Activated CD8-positive, alpha-beta T cell treated with anti-CD3 and anti-CD28 coated beads for 36 hours (primary cell): Measurements from ENCODE around the gene CLCNKA. TPM values are rescaled to one million over a fixed set of nuclear protein-coding genes. Genes with fewer than 3 reads are reported as not detected.

ENCODE experiments used
- ATAC-seq: fragments of 200-7000 bp; cut with Tn5 transposase; one replicate; pipeline ENCODE4 v1.10.0; 2021; ENCODE audit warnings: mild to moderate bottlenecking, moderate library complexity
- CTCF ChIA-PET: fragments of 350-600 bp; sonication (Branson Sonifier 250); formaldehyde crosslinking; loops from one replicate; lab custom pipeline; 2021; ENCODE audit warnings: antibody characterized with exemption; lab: Charles Lee
- POLR2A ChIA-PET: fragments of 350-600 bp; sonication (Branson Sonifier 250); formaldehyde crosslinking; loops from one replicate; lab custom pipeline; 2021; ENCODE audit warnings: antibody characterized with exemption; lab: Charles Lee
- DNase-seq: peaks from one replicate; pipeline ENCODE4 v3.0.0-alpha.2; 2020
- H3K27ac Mint-ChIP-seq: one replicate; pipeline ENCODE4 v1.8.0; 2021; ENCODE audit warnings: mild to moderate bottlenecking, mixed read lengths
- H3K27me3 Mint-ChIP-seq: one replicate; pipeline ENCODE4 v1.8.0; 2021; ENCODE audit warnings: mixed read lengths
- H3K36me3 Mint-ChIP-seq: one replicate; pipeline ENCODE4 v1.8.0; 2021; ENCODE audit warnings: low read depth, mixed read lengths
- H3K4me1 Mint-ChIP-seq: one replicate; pipeline ENCODE4 v1.8.0; 2021; ENCODE audit warnings: low read depth, mixed read lengths
- H3K4me3 Mint-ChIP-seq: one replicate; pipeline ENCODE4 v1.8.0; 2021; ENCODE audit warnings: mild to moderate bottlenecking, moderate library complexity, mixed read lengths
- H3K9me3 Mint-ChIP-seq: one replicate; pipeline ENCODE4 v1.8.0; 2021; ENCODE audit warnings: mixed read lengths
- intact Hi-C: fragments of 100-400 bp; cut with micrococcal nuclease; formaldehyde crosslinking; loops from one replicate; pipeline ENCODE4 v1.10.0; 2022
- total RNA-seq, 2 experiments: library from RNA; stranded (reverse); gene quantifications; one replicate each; pipeline ENCODE4 v1.2.3, GENCODE V29; 2021
- TF ChIP-seq, protein P1 (sequence below): fragments of 200-600 bp; IDR thresholded peaks from one replicate; pipeline ENCODE4 v1.8.0; 2022; ENCODE audit warnings: antibody characterized with exemption, mild to moderate bottlenecking

Gene CLCNKA
- total RNA-seq, 2 experiments from 2014 or later, result not detected

DNA sequence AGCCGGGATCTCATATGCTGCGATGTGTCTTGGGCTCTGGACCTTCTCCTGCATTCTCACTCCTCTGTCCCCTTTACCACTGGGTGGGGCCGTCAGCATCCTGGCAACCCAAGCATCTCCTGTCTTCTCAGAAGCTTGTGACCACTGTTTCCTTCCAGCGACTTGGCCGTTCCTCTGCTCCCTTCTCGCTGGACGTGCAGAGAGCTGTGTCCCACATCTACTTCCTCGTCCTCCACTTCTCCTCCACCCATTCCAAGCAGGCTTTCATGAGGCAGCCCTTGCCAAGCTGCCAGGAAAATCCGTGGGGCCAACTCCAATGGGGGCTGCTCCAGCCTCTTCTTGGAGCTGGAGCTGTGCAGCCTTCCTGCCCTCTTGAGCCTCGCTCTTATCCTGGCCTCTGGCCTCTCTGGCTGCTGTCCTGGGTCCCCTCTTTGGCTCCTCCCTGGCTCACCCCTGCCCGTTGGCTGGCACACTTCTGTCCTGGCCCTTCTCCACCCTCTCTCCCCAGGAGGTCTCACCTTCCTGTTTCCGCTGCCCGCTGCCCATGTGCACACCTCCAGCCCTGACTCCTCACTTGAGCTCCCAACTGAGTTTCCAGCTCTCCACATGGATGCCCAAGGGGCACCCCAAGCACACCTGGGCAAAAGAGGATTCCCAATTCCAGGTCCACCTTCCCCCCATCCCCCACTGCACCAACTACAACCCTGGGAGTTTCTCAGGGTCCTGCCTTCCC, 42.9 kb downstream of the CLCNKA start:
- Mint-ChIP-seq H3K27ac (no peak overlapping the region), H3K4me3 (no peak overlapping the region), H3K27me3 (peaks cover 3% of the 10 kb centered on the region), H3K4me1 (peaks cover 4% of the 10 kb centered on the region), H3K9me3 (no peaks in the 10 kb centered on the region), H3K36me3 (no peaks in the 10 kb centered on the region)
- TF ChIP-seq, protein P1, sequence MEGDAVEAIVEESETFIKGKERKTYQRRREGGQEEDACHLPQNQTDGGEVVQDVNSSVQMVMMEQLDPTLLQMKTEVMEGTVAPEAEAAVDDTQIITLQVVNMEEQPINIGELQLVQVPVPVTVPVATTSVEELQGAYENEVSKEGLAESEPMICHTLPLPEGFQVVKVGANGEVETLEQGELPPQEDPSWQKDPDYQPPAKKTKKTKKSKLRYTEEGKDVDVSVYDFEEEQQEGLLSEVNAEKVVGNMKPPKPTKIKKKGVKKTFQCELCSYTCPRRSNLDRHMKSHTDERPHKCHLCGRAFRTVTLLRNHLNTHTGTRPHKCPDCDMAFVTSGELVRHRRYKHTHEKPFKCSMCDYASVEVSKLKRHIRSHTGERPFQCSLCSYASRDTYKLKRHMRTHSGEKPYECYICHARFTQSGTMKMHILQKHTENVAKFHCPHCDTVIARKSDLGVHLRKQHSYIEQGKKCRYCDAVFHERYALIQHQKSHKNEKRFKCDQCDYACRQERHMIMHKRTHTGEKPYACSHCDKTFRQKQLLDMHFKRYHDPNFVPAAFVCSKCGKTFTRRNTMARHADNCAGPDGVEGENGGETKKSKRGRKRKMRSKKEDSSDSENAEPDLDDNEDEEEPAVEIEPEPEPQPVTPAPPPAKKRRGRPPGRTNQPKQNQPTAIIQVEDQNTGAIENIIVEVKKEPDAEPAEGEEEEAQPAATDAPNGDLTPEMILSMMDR, result no peak
- intact Hi-C loops, result no loop called here
- ATAC-seq (no peak), DNase-seq (no peak)
- POLR2A ChIA-PET, result interaction anchor here (0.6 kb wide), 2 partner anchors 225 to 228 kb away, joined by 3 to 4 read pairs; no protein-coding TSS in a partner anchor
- CTCF ChIA-PET, result interaction anchor here (1.3 kb wide), 1 partner anchor 55 kb away, joined by 3 read pairs; no protein-coding TSS in a partner anchor

DNA sequence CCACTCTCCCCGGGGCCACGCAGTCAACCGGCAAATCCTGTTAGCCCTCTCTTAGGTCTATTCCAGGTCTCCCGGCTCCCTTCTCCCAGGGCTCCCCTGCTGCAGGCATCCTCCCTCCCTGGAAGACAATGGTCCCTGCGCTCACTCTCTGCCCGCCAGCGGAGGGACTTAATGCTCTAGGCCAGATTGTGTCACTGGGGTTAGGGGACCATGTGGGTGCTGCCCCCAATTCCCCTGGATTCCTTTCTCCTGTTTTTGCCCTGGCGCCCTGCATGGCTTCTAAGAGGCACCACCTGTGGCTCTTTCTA, 43.4 kb downstream of the CLCNKA start:
- Mint-ChIP-seq H3K4me3 (no peak overlapping the region), H3K27me3 (peaks cover 3% of the 10 kb centered on the region), H3K36me3 (no peaks in the 10 kb centered on the region), H3K9me3 (no peaks in the 10 kb centered on the region), H3K27ac (no peak overlapping the region), H3K4me1 (peaks cover 8% of the 10 kb centered on the region)
- no peak for DNase-seq
- intact Hi-C loops, result no loop called here
- no peak for ATAC-seq
- ChIA-PET POLR2A (interaction anchor here (0.6 kb wide), 2 partner anchors 225 to 228 kb away, joined by 3 to 4 read pairs; no protein-coding TSS in a partner anchor), CTCF (no interaction called here)
- TF ChIP-seq, protein P1, result no peak

DNA sequence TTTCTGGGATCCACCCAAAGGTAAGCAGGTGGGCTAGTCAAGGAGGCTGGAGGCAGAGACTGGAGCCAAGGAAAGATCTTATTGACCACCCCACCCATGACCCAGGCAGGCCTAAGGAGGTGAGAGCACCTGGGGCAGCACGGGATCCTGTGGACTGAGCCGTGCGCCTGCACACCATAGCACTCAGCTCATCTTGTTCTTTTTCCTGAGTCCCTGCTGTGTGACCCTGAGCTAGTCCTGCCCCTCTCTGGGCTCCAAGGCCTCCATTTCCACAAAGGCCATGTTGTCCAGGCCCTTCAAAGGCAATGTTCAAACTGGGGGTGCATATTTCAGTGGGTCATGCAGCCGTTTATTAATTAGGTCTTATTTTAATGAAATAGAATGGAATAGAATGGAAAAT, 44.4 kb downstream of the CLCNKA start:
- intact Hi-C loops, result no loop called here
- TF ChIP-seq, protein P1, result no peak
- H3K36me3 Mint-ChIP-seq, result no peaks in the 10 kb centered on the region
- H3K9me3 Mint-ChIP-seq, result no peaks in the 10 kb centered on the region
- H3K4me3 Mint-ChIP-seq, result no peak overlapping the region
- peaks cover 9% of the 10 kb centered on the region for H3K4me1 Mint-ChIP-seq
- DNase-seq (no peak), ATAC-seq (no peak)
- CTCF ChIA-PET, result interaction anchor here (3.7 kb wide), 1 partner anchor 13 kb away, joined by 26 read pairs; no protein-coding TSS in a partner anchor
- POLR2A ChIA-PET, result no interaction called here
- peaks cover 3% of the 10 kb centered on the region for H3K27me3 Mint-ChIP-seq
- H3K27ac Mint-ChIP-seq, result no peak overlapping the region

DNA sequence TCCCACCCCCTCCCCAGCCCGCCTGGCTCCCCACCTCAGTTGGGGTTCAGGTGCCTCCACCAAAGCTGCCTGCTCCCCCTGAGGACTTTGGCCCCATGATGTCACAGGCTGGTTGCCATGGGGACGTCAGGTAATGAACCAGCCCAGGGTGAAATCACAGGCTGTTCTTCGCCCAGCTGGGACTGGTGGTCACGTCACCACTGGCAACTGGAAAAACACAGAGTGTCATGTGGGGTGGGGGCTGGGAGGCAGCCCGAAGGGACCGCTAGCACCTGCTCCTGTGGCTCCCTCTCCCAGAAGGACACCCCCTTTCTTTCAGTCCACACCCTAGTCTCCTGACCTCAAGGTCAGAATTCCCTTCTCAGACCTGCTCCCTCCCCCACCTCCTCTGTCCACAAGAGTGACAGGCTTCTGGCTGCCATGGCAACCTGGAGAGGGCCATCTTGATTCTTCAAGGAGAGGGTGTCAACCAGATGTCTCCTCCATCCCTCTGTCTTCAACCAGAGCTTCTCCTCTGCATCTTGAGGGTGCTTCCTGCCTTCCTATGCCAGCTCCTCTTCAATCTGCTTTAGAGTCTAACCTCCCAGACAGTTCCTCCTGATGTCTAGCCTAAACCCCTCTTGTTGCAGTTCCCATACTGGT, 45.4 kb downstream of the CLCNKA start:
- H3K27ac Mint-ChIP-seq, result no peak overlapping the region
- peak; percentile 18 for DNase-seq
- CTCF ChIA-PET, result interaction anchor here (1.0 to 3.7 kb wide), 3 partner anchors 12 to 276 kb away, joined by 3 to 26 read pairs (median 4); no protein-coding TSS in a partner anchor
- H3K27me3 Mint-ChIP-seq, result peaks cover 7% of the 10 kb centered on the region
- H3K4me3 Mint-ChIP-seq, result no peak overlapping the region
- no peak for ATAC-seq
- no peaks in the 10 kb centered on the region for H3K9me3 Mint-ChIP-seq
- TF ChIP-seq, protein P1, result no peak
- peaks cover 9% of the 10 kb centered on the region for H3K4me1 Mint-ChIP-seq
- intact Hi-C loops, result no loop called here
- H3K36me3 Mint-ChIP-seq, result no peaks in the 10 kb centered on the region
- POLR2A ChIA-PET, result no interaction called here

DNA sequence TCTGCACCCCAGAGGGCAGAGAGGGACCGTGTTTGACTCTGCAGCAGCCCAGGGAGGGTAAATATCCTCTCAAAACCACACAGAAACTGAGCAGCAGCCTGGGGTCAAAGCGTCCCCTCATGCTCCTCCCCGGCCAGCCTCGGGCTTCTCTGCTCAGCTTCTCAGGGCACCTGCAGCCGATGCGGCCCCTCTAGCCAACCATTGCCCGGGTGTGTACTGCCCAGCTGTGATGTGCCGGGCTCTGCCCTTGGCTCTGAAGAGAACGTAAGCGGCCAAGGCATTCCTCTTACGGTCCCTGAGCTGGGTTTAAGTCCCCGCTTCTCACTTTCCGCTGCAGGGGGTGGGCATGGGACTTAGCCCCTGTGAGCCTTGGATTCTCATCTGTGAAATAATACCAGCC, 46.1 kb downstream of the CLCNKA start:
- no peak for ATAC-seq
- TF ChIP-seq, protein P1, result no peak
- ChIA-PET CTCF (interaction anchor here (1.0 to 3.7 kb wide), 3 partner anchors 11 to 276 kb away, joined by 3 to 26 read pairs (median 14); no protein-coding TSS in a partner anchor), POLR2A (no interaction called here)
- intact Hi-C loops, result no loop called here
- no peak for DNase-seq
- Mint-ChIP-seq H3K4me3 (no peak overlapping the region), H3K27ac (no peak overlapping the region), H3K36me3 (no peaks in the 10 kb centered on the region), H3K27me3 (peaks cover 14% of the 10 kb centered on the region), H3K9me3 (no peaks in the 10 kb centered on the region), H3K4me1 (peaks cover 9% of the 10 kb centered on the region)
